Stimulated activated CD8-positive, alpha-beta memory T cell treated with anti-CD3 and anti-CD28 coated beads, Interleukin-2, amount 100 ng/mL, for 1 hour (primary cell): Measurements from ENCODE around the gene NDUFS6.

Experiments used
- DNase-seq, 2 donors: peaks; one replicate each; pipeline ENCODE4 v3.0.0-alpha.2; 2020; ENCODE audit warnings: low read depth in 2 of 2

Gene NDUFS6

GRCh38 chr5:1851290-1851934, 50.2 kb downstream of the NDUFS6 start:
- DNase-seq = no peak

GRCh38 chr5:1852324-1852947, 51.2 kb downstream of the NDUFS6 start:
- DNase-seq = no peak

DNA sequence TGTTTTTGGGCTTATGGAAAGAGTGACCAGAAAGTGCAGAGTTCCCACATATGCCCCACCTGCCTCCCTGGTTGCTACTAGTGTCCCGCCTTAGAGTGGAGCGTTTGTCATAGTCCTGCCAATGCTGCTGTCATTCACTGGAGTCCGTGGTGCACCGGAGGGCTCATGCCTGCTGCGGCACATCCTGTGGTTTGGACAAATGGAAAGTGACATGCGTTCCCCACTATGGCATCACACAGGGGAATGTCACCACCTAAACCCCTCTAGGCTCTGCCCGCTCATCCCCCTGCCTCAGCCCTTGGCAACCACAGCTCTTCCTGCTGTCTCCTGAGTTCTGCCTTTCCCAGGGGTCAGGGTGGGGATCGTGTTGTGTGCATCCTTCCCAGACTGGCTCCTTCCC, 52.3 kb downstream of the NDUFS6 start:
- no peak for DNase-seq

GRCh38 chr5:1855075-1855474, 53.9 kb downstream of the NDUFS6 start:
- DNase-seq = no peak

GRCh38 chr5:1855596-1855995, 54.4 kb downstream of the NDUFS6 start:
- no peak for DNase-seq

GRCh38 chr5:1856596-1857255, 55.5 kb downstream of the NDUFS6 start:
- DNase-seq = no peak

GRCh38 chr5:1857256-1857600, 56.0 kb downstream of the NDUFS6 start:
- DNase-seq = no peak

- no peak for DNase-seq
Observed at GRCh38 chr5:1858436-1858835, 57.2 kb downstream of the NDUFS6 start.

DNA sequence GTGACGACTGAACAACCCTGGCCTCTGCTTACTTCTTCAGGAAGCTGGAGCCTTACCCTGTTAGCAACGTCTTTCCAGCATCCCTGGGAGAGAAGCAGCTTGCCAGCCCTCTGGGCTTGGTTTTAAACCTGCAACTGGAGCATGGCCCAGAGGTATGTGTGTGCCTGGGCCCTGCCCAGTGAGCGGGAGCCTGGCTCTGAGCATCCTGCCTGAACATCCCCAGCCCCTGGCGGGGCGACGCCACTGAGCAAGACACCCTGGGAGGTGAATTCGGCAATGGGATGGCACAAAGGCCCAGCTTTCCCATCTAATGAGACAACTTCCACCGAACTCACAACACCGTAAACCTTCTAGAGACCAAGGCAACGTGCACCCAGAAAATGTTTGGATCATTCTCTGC, 57.9 kb downstream of the NDUFS6 start:
- no peak for DNase-seq

- DNase-seq = no peak
Observed at GRCh38 chr5:1860021-1860610, 58.9 kb downstream of the NDUFS6 start.

GRCh38 chr5:1860949-1861348, 59.7 kb downstream of the NDUFS6 start:
- no peak for DNase-seq

- no peak for DNase-seq
Observed at GRCh38 chr5:1864896-1865440, 63.8 kb downstream of the NDUFS6 start.

GRCh38 chr5:1865486-1865885, 64.3 kb downstream of the NDUFS6 start:
- no peak for DNase-seq
